Ovary (tissue), 9 donors: Measurements from ENCODE around the gene MAIP1. TPM values are rescaled to one million over a fixed set of nuclear protein-coding genes. Genes with fewer than 3 reads are reported as not detected.

Source experiments
- DNase-seq, 5 donors: peaks; one replicate each; pipeline ENCODE4 v3.0.0-alpha.2; 2019 to 2020
- H3K27ac ChIP-seq, 2 donors: fragments of 200-600 bp; one replicate each; pipeline versions ENCODE4 v1.5.1 to v1.8.0; 2019 to 2022
- H3K27me3 ChIP-seq: fragments of 200-600 bp; one replicate; pipeline ENCODE4 v1.8.0; 2022
- H3K36me3 ChIP-seq: fragments of 200-600 bp; sonication (generic); one replicate; pipeline ENCODE4 v1.5.1; 2019
- H3K4me1 ChIP-seq: one replicate; pipeline ENCODE4 v1.8.1; 2013; ENCODE audit warnings: mild to moderate bottlenecking, moderate library complexity; ENCODE audit not compliant: insufficient read depth
- H3K4me3 ChIP-seq: fragments of 200-600 bp; sonication (generic); one replicate; pipeline ENCODE4 v1.5.1; 2017
- H3K9me3 ChIP-seq, 2 donors: fragments of 200-600 bp in 1 of 2; sonication (generic) in 1 of 2; one replicate each; pipeline versions ENCODE4 v1.5.1 to v1.8.1; 2013 to 2019; ENCODE audit warnings: mild to moderate bottlenecking in 1 of 2, moderate library complexity in 1 of 2
- EP300 ChIP-seq: sonication (generic); formaldehyde crosslinking; IDR thresholded peaks from one replicate; pipeline ENCODE4 v1.6.1; 2017; ENCODE audit warnings: antibody characterized with exemption
- POLR2A ChIP-seq: fragments of 450-650 bp; IDR thresholded peaks from one replicate; pipeline ENCODE4 v1.6.1; 2017; ENCODE audit warnings: antibody characterized with exemption, mild to moderate bottlenecking, moderate library complexity
- WGBS, 3 donors: extraction: QIAGEN DNeasy Blood & Tissue Kit in 1 of 3; methylation state at CpG; one replicate each; pipeline versions ENCODE4 v1.1.5 to v1.1.7; 2013 to 2017; 5-methylcytosine and 5-hydroxymethylcytosine counted together
- intact Hi-C, 4 donors: fragments of 100-400 bp; cut with DNase I; formaldehyde crosslinking; loops; one replicate each; pipeline versions ENCODE4 v1.11.0 to v1.15.1; 2022 to 2023
- polyA plus RNA-seq, 2 donors: library from polyadenylated mRNA; stranded (reverse); fragments of 200-250 nt in 1 of 2; fragments of 350-450 nt in 1 of 2; fragmentation: Illumina TruSeq in 1 of 2; extraction: RNeasy Lipid Tissue Mini Kit (QIAGEN cat#74804) in 1 of 2; gene quantifications; one replicate each; pipeline ENCODE4 v1.2.3, GENCODE V29; 2013 to 2014
- total RNA-seq, 7 donors: library from RNA; depleted of rRNA in 2 of 7; stranded (reverse); fragments of >200 nt in 2 of 7; fragmentation: NEBNext Ultra II Directional in 3 of 7; extraction: Animal tissue kit (Norgen Biotek cat#: 25700) in 3 of 7; gene quantifications; one replicate each; pipeline versions ENCODE4 v1.1.0 to v1.2.4, GENCODE V29; 2016 to 2023
- TF ChIP-seq, protein P1 (sequence below), 3 donors: fragments of 450-650 bp in 2 of 3; fragments of 200-600 bp in 1 of 3; IDR thresholded peaks; one replicate each; pipeline versions ENCODE4 v1.5.1 to v1.8.0; 2016 to 2022; ENCODE audit warnings: antibody characterized with exemption in 3 of 3, mild to moderate bottlenecking in 1 of 3
- donor health status: DM: no; HTN: no; CAD: no; lungs with moderate emphysema.
- donor health status: DM: no; HTN: no; CAD: no.
- donor health status: Bipolar disorder and iron deficiency.
- donor health status: DM: yes; HTN: yes; CAD: no.
- donor health status: DM: no; HTN: no; CAD: no.
- donor health status: DM: yes; HTN: yes; CAD: no.

MAIP1 gene
- total and polyA plus RNA-seq, 9 donors, result 10.7 to 18.3 (median 13.4) TPM

DNA sequence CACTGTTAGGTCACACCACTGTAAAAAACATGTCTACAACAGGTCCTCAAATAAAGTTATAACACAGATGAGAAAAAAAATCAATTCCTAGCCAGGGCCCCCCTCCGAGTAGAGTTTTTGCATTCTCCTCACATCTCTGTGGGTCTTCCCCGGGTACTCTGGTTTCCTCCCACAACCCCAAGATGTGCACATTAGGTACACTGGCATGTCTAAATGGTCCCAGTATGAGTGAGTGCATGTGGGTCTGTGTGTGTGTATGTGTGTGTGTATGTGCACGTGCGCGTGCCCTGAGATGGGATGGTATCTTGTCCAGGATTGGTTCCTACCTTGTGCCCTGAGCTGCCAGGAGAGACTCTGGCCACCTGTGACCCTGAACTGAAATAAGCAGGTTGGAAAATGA, 5.0 kb upstream of the MAIP1 start:
- Histone ChIP-seq H3K27ac (no peak overlapping the region), H3K36me3 (no peaks in the 10 kb centered on the region), H3K9me3 (no peaks in the 10 kb centered on the region), H3K4me3 (no peak overlapping the region), H3K4me1 (peaks cover 8% of the 10 kb centered on the region), H3K27me3 (no peaks in the 10 kb centered on the region)
- intact Hi-C loops, result no loop called here
- TF ChIP-seq EP300 (no peak), POLR2A (no peak)
- TF ChIP-seq, protein P1, sequence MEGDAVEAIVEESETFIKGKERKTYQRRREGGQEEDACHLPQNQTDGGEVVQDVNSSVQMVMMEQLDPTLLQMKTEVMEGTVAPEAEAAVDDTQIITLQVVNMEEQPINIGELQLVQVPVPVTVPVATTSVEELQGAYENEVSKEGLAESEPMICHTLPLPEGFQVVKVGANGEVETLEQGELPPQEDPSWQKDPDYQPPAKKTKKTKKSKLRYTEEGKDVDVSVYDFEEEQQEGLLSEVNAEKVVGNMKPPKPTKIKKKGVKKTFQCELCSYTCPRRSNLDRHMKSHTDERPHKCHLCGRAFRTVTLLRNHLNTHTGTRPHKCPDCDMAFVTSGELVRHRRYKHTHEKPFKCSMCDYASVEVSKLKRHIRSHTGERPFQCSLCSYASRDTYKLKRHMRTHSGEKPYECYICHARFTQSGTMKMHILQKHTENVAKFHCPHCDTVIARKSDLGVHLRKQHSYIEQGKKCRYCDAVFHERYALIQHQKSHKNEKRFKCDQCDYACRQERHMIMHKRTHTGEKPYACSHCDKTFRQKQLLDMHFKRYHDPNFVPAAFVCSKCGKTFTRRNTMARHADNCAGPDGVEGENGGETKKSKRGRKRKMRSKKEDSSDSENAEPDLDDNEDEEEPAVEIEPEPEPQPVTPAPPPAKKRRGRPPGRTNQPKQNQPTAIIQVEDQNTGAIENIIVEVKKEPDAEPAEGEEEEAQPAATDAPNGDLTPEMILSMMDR (IDR thresholded peaks at IDR 0.05), result no peak
- 89 to 93% (median 90%) methylated on average over 5 of the region's 5 CpGs for WGBS, 3 donors
- no peak for DNase-seq

DNA sequence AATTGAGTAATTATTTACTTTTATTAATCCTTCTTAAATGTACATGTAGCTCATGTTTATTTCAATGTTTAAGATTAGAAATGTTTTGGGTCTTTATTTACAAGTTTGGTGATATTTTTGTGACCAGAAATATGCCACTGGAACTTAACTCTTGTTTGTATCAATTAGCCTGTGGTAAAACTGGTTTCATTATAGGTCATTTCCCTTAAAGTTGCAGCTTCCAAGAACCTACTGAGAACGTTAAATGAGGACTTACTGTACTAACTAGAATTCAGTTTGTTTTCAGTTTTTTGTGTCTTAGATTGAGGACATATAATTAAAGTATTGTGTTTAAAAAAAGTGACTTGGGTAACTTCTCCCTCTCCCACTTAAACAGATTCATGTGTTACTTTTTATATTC, 4.4 kb upstream of the MAIP1 start:
- no peak overlapping the region for H3K4me3 ChIP-seq
- peaks cover 8% of the 10 kb centered on the region for H3K4me1 ChIP-seq
- no peak overlapping the region for H3K27ac ChIP-seq
- no peaks in the 10 kb centered on the region for H3K36me3 ChIP-seq
- intact Hi-C loops, result no loop called here
- no peak for DNase-seq
- 45 to 67% (median 48%) methylated on average over 1 of the region's 1 CpG for WGBS, 3 donors
- no peaks in the 10 kb centered on the region for H3K27me3 ChIP-seq
- no peaks in the 10 kb centered on the region for H3K9me3 ChIP-seq
- no peak for TF ChIP-seq EP300
- no peak for TF ChIP-seq POLR2A
- TF ChIP-seq, protein P1 (IDR thresholded peaks at IDR 0.05), result no peak

DNA sequence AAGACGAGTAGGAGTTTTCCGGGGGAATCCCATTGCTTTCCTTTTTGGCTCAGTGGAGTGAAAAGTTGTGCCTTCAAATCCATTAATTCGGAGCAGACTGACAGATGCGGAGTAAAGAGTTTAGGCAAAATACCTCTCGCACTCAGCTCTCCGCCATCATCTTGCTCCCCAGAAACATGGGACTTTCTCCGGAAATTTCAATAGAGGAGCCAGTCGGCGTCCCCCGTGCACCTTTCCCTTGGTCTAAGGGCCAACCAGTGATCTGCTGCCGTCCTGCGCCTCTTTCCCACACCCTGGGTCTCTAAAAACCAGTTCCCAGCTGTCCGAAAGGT, 409 bp upstream of the MAIP1 start:
- peaks cover 11% of the 10 kb centered on the region for H3K4me1 ChIP-seq
- H3K27ac ChIP-seq, result peak overlapping the region; percentile 81 to 86
- no peaks in the 10 kb centered on the region for H3K9me3 ChIP-seq
- no peaks in the 10 kb centered on the region for H3K36me3 ChIP-seq
- peak overlapping the region; percentile 80 for H3K4me3 ChIP-seq
- no peaks in the 10 kb centered on the region for H3K27me3 ChIP-seq
- intact Hi-C loops, result no loop called here
- TF ChIP-seq, protein P1 (IDR thresholded peaks at IDR 0.05), result no peak
- no peak for TF ChIP-seq EP300
- DNase-seq, result no peak
- 0 to 1% (median 1%) methylated on average over 13 of the region's 13 CpGs for WGBS, 3 donors

DNA sequence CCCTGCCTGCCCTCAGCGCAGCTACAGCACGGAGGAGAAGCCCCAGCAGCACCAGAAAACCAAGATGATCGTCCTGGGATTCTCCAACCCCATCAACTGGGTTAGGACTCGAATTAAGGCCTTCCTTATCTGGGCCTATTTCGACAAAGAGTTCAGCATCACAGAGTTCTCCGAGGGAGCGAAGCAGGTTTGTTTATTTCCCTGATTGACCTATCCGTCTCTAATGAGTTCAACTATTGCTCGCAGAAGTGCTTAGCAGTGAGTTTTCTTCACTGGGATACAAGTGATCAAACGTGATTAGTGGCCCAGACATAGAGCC, 639 bp downstream of the MAIP1 start:
- no peak for DNase-seq
- no peak for TF ChIP-seq POLR2A
- TF ChIP-seq, protein P1 (IDR thresholded peaks at IDR 0.05), result no peak
- TF ChIP-seq EP300, result no peak
- Histone ChIP-seq H3K27ac (peak overlapping the region; percentile 81 to 86), H3K4me1 (peaks cover 11% of the 10 kb centered on the region), H3K36me3 (no peaks in the 10 kb centered on the region), H3K27me3 (no peaks in the 10 kb centered on the region), H3K9me3 (no peaks in the 10 kb centered on the region), H3K4me3 (peak overlapping the region; percentile 80)
- intact Hi-C loops, result no loop called here
- 1% methylated on average over 10 of the region's 10 CpGs for WGBS, 3 donors

DNA sequence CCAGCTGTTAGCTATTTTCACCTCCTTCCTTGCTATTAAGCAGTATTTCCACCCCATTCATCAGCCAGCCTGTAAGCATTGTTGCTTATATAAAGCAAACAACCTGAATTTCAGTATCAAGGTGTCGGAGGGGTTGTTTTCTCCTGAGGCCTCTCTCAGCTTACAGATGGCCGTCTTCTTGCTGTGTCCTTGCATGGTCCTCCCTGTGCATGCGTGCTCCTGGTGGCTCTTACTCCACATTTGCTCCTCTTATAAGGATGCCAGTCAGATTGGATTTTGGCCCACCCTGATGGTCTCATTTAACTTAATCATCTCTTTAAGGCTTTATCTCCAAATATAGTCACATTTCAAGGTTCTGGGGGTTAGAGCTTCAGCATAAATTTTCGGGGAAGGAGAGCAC, 2.6 kb downstream of the MAIP1 start:
- intact Hi-C loops, result no loop called here
- DNase-seq, result no peak
- no peak overlapping the region for H3K4me3 ChIP-seq
- no peak overlapping the region for H3K27ac ChIP-seq
- no peak for TF ChIP-seq POLR2A
- 88 to 92% (median 89%) methylated on average over 4 of the region's 4 CpGs for WGBS, 3 donors
- H3K4me1 ChIP-seq, result peaks cover 11% of the 10 kb centered on the region
- no peaks in the 10 kb centered on the region for H3K27me3 ChIP-seq
- H3K9me3 ChIP-seq, result no peaks in the 10 kb centered on the region
- H3K36me3 ChIP-seq, result no peaks in the 10 kb centered on the region
